Fibroblast of pulmonary artery (primary cell): ENCODE data around the gene WNT2.

Source experiments
- DNase-seq: peaks from one replicate; pipeline ENCODE4 v3.0.0-alpha.2; 2010; ENCODE audit warnings: low read depth
- H3K4me3 ChIP-seq: replicated peaks from 2 replicates; pipeline ENCODE4 v1.5.1; 2011; ENCODE audit warnings: low read depth, mild to moderate bottlenecking, control low read depth, low read length, moderate library complexity
- CTCF ChIP-seq: IDR thresholded peaks from 2 replicates; pipeline ENCODE4 v1.5.1; 2011; ENCODE audit warnings: mild to moderate bottlenecking, control low read depth, low read length, inconsistent platforms; ENCODE audit errors: missing control alignments

Gene WNT2

GRCh38 chr7:117284692-117285091 lies 38.2 kb downstream of the WNT2 start:
- no peak for TF ChIP-seq CTCF

GRCh38 chr7:117283779-117284178 lies 39.1 kb downstream of the WNT2 start:
- DNase-seq: no peak
- TF ChIP-seq CTCF: no peak
- H3K4me3 ChIP-seq: no peak overlapping the region

More at GRCh38 chr7:117284692-117285091, 38.2 kb downstream of the WNT2 start:
- DNase-seq: no peak
- no peak overlapping the region for H3K4me3 ChIP-seq

GRCh38 chr7:117283371-117283770 lies 39.5 kb downstream of the WNT2 start:
- no peak for TF ChIP-seq CTCF
- peak; percentile 46 for DNase-seq
- H3K4me3 ChIP-seq: no peak overlapping the region

GRCh38 chr7:117282239-117282812 lies 40.5 kb downstream of the WNT2 start:
- no peak for TF ChIP-seq CTCF
- H3K4me3 ChIP-seq: no peak overlapping the region
- DNase-seq: no peak

GRCh38 chr7:117281562-117281961 lies 41.3 kb downstream of the WNT2 start:
- H3K4me3 ChIP-seq: no peak overlapping the region
- peak; percentile 8 for DNase-seq
- TF ChIP-seq CTCF: no peak

GRCh38 chr7:117279931-117280557 lies 42.8 kb downstream of the WNT2 start:
- TF ChIP-seq CTCF: no peak
- DNase-seq: no peak
- H3K4me3 ChIP-seq: no peak overlapping the region

GRCh38 chr7:117279203-117279602 lies 43.7 kb downstream of the WNT2 start:
- DNase-seq: no peak
- TF ChIP-seq CTCF: no peak
- no peak overlapping the region for H3K4me3 ChIP-seq
